HG03060 (cell line): ENCODE data around the gene CAPZB.
"Not testable (repeated sequence)": the region's sequence is repeated elsewhere in the genome, so short reads cannot be mapped to it uniquely, and the experiment has no call there.

Experiments used
- ATAC-seq: cut with Tn5 transposase; IDR thresholded peaks from one replicate; pipeline ENCODE4 v1.9.1; 2021; ENCODE audit warnings: low read depth, moderate number of reproducible peaks; ENCODE audit not compliant: unreplicated experiment

Gene CAPZB

DNA sequence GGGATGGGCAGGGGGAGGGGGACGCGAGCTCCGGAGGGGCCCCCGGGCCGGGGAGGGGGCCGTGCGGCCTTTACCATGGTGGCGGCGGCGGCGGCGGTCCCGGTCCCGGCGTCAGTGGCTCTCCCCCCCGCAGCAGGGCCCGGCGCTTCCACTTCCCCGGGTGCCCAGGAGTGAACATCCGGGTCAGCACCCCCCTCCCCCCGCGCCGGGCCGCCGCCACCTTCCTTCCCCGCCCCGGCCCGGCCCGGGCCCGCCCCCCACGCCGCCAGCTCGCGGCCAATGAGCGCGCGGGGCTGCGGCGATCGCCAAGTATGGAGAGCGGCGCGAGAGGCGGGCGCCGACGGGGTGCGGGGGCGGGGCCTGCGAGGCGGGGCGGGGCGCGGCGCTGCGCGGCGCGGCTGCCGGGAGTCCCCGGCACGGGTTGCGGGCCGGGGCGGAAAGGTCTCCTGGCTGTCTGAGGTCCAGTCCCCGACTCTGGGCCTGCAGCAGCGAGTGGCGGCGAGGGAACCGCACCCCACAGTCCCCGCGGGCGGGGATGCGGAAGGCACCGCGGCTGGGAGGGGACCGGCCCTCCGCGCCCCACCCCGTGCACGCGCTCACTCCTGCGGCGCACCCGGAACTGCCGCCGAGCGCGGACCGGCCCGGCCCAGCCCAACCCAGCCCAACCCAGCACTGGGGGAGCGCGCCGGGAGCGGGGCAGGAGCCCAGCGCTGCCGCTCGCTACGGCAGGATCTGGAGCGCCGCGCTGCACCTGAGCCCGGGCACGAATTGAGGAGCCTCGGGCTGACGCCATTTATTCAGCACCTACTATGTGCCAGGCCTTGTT, at the start of gene CAPZB:
Gene CAPZB, minus strand, starts transcription at position 178 of the 826 bp plus-strand sequence. Its CDS starts 101 bp downstream, at position 77.
- ATAC-seq, result peak; percentile 38

DNA sequence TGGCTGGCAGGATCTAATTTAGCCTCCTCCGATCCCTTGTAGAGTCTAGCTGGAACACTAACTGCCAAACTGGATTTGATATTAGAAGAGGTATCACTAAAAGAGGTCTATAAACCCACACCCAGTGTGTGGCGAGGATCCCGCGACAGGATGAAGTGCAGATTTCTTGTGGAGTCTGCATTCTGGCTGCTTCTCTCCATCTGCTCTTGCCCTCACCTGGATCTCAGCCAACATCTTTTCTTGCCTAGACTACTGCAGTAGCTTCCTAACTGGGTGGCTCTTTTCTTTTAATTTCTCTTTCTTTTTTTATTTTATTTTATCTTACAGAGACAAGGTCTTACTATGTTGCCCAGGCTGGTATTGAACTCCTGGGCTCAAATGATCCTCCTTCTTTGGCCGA, 48.9 kb upstream of the CAPZB start:
- no peak for ATAC-seq

DNA sequence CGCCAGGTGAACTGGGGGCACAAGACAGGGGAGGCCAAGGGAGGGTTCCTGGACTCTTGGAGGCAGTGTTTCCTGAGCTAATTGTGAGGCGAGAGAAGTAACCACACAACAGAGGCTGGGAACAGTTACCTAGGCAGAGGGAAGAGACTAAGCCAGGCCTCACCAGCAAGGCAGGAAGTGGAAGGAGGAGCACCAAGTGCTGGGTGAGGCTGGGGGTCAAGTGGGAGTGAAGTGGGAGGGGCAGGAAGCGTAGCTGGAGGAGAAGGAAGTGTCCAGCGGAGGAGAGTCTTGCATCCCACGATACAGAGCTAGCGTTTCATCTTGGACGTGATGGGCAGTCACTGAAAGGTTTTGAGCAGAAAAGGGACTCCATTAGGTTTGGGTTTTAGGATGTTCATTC, 48.3 kb upstream of the CAPZB start:
- ATAC-seq, result no peak

DNA sequence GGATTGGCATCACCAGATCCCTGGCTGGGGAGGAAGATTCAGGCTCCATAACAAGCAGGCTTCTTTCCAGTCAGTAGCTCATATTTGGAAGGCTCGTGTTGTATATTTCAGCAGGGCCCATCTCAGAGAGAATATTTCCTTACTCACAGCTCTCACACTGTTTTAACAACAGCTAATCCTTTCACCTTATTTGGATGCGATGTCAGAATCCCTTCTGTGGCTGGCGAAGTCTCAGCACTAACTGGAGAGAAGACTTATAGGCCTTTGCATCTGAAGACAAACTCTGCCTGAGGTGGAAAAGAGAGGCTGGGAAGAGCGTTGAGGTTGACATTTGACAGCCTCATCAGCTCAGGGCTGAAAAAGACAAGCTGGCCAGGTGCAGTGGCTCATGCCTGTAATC, 47.2 kb upstream of the CAPZB start:
- no peak for ATAC-seq

DNA sequence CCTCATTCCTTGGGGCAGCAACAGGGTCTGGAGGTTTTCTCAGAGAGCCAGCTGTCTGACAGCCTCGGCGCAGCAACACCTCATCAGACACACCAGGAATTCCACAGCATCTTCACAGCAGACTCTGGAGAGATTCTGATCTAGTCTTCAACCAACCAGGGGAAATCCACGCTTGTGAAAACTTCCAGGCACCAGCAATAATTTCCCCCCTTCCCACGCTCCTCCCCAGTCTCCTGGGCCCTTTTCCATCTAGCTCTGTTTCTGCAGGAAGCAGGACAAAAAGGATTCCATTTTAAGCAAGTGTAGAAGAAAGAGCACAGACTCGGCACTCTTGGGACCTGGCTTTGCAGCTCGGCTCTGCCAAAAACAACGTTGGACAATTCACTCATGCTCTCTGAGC, 44.3 kb upstream of the CAPZB start:
- no peak for ATAC-seq

DNA sequence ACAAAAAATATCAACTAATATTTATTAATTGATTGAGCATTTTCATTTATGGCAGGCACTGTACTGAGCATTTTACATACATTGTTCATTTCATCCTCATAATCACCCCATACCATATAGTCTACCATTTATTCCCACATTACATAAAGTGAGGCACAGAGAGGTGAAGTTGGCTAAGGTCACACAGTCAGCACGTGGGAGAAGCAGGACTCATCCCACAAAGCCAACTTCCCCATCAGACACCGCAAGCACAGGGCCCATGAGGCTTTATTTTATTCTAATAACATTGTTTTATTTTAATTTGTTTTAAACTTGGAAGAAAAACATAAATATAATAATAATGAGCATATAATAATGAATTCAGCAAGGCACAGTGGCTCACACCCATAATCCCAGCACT, 43.1 kb upstream of the CAPZB start:
- no peak for ATAC-seq

DNA sequence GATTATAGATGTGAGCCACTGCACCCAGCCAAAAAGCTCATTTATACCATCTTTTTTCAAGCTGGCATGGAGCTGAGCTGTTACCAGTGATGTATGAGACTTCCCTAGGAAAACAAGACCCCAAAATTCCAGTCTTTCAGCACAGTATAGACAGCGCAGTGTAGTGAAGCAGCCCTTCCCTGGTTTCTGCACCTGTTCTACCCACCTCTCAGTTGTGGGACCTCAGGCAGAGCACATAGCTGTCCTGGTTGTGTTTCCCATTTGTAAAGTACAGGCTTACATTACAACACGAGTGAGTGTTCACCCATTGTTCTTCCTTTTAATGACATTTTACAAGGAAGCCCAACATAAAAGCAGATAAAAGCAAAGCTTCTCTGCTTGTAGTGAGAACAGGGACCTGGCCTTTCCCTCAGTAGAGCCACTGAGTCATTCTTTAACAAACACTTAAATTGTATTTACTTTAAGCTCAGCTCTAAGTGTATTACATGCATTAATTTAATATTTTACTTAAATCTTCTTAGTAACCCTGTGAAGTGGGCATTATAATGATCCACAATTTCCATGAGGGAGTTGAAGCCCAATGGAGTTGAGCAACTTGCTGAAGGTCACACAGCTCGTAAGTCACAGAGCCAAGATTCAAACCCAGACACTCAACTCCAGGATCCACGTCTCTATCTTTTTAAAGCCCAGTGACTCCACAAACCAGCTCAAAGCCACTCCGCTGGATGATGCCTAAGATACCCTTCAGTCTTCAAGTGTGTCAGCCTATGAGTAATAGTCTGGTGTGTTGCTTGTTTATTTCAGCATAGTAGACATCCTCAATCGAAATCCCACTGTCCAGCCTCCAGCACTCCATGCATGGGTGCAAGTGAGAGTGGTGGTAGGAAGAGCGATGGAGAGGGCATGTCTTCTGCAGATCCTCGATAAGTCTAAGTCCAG, 40.5 kb upstream of the CAPZB start:
- no peak for ATAC-seq

DNA sequence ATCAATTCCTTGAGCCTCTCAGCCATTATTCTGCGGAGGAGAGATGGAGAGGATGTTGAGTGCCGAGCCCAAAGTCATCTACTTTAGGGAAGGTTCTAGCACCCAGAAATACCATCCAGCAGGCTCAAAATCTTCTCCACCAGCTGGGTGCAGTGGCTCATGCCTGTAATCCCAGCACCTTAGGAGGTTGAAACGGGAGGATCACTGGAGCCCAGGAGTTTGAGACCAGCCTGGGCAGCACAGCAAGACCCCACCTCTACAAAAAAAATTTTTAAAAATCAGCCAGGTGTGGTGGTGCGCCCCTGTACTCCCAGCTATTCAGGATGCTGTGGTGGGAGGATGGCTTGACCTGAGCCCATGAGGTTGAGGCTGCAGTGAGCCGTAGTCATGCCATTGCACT, 39.5 kb upstream of the CAPZB start:
- no peak for ATAC-seq

DNA sequence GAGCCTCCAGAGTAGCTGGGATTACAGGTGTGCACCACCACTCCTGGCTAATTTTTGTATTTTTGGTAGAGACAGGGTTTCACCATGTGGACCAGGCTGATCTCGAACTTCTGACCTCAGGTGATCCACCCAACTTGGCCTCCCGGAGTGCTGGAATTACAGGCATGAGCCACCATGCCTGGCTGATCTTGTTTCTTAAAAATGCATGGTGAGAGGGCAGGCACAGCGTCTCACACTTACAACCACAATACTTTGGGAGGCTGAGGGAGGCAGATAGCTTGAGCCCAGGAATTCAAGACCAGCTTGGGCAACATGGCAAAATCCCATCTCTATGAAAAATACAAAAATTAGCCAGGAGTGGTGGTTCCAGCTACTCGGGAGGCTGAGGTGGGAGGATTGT, 37.2 kb upstream of the CAPZB start:
- ATAC-seq, result not testable (repeated sequence)

DNA sequence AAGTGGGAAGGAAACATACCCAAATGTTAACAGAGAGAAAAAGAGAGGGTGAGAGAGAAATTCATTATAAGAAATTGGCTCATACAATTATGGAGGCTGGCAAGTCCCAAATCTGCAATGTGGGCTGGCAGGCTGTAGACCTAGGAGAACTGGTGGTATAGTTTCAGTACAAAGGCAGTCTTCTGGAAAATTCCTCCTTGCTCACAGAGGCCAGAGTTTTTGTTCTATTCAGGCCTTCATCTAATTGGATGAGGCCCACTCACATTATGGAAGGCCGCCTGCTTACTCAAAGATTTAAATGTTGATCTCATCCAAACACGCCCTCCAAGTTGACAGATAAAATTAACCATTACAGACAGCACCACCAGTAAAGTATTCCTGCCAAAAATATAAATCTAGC, 36.1 kb upstream of the CAPZB start:
- ATAC-seq, result no peak

DNA sequence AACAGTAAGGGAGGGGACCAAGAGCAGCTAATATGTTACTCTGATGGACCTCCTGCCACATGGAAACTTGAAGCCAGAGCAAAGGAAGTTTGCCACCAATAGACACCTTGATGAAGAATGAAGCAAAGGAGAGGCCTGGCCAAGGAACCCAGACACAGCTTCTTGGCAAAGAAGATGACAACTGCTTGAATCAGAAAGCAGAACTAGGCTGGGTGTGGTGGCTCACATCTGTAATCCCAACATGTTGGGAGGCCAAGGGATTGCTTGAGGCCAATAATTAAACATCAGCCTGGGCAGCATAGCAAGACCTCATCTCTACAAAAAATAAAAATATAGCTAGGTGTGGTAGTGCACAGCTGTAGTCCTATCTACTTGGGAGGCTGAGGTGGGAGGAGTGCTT, 31.7 kb upstream of the CAPZB start:
- ATAC-seq, result no peak

DNA sequence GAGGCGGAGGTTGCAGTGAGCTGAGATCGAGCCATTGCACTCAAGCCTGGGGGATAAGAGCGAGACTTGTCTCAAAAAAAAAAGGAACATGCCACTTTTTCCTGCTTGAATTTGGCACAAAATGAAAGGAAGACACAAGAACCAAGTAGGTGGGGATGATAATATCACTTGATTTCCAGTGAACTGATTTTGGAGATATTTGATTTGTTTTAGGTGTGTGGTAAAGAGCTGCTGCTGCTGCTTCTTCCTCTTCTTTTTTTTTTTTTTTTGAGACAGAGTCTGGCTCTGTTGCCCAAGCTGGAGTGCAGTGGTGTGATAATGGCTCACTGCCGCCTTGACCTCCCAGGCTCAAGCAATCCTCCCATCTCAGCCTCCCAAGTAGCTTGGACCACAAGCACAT, 29.9 kb upstream of the CAPZB start:
- ATAC-seq, result no peak

DNA sequence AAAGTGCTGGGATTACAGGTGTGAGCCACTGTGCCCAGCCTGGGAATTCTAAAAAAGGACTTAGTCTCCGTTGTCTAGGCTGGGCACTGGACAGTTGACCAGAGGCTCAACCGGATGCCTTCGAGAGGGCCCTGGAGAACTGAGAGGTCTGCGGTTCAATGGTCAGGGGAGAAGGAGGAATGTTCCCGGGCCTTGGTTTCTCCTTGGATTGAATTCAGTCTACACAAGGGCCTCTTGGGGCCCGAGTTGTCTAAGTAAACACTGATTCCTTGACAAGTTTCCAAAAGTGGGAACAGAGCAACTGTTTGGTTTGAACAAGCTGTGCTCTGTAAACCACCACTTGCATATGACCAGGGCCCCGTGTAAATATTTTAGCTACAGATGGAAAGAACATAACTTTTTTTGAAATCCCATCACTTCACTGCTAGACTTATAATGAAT, 29.1 kb upstream of the CAPZB start:
- no peak for ATAC-seq

DNA sequence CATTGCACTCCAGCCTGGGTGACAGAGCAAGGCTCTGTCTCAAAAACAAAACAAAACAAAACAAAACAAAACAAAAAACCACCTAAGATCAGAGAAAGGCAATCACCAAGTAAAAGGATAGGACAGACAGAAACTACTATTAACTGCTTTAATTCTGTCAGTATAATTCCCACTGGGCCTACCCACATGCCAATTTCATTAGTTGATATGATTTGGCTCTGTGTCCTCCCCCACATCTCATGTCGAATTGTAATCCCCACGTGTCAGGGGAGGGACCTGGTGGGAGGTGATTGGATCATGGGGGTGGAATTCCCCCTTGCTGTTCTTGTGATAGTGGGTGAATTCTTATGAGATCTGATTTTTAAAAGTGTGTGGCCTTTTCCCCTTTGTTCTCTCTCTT, 27.2 kb upstream of the CAPZB start:
- ATAC-seq, result no peak

DNA sequence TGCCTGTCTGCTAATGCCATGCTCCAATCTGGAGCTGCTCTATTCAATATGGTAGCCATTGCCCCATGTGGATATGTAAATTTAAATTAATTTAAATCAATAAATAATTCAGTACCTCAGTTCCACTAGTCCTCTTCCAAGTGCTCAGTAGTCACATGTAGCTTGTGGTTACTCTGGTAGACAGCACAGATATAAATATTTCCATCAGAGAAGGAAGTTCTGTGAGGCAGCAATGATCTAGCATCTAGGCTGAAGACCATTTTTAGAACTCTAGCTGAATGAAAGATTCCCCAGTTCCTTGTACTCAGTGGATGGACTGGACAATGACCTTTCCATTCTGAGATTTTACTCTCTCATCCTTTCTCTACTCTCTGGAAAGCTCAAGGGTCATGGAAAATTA, 25.8 kb upstream of the CAPZB start:
- no peak for ATAC-seq

DNA sequence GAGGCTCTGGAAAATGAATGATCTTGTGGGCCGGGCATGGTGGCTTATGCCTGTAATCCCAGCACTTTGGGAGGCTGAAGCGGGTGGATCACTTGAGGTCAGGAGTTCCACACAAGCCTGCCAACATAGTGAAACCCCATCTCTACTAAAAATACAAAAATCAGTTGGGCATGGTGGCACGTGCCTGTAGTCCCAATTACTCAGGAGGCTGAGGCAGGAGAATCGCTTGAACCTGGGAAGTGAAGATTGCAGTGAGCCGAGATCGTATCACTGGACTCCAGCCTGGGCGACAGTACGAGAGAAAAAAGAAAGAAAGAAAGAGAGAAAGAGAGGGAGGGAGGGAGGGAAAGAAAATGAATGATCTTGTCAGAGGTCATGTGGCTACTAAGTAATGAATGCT, 24.3 kb upstream of the CAPZB start:
- ATAC-seq, result not testable (repeated sequence)

DNA sequence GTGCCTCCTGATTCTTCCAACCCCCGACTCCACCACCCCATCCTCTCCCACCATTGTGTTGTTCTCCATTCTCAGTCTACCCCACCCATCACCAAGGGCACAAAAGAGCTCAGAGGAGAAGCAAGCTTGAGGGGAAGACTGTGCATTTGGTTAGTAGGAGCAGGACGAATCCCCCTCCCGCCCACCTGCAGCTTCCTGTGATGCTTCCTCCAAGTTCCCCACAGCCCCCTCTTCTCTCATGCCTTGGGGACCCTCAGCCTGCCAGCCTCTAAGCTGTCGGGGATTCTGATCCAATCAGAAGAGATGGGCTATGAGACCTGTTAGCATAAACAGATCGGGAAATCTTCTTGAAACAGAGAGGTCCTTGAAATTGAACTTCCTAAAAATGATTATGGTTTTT, 22.2 kb upstream of the CAPZB start:
- no peak for ATAC-seq

DNA sequence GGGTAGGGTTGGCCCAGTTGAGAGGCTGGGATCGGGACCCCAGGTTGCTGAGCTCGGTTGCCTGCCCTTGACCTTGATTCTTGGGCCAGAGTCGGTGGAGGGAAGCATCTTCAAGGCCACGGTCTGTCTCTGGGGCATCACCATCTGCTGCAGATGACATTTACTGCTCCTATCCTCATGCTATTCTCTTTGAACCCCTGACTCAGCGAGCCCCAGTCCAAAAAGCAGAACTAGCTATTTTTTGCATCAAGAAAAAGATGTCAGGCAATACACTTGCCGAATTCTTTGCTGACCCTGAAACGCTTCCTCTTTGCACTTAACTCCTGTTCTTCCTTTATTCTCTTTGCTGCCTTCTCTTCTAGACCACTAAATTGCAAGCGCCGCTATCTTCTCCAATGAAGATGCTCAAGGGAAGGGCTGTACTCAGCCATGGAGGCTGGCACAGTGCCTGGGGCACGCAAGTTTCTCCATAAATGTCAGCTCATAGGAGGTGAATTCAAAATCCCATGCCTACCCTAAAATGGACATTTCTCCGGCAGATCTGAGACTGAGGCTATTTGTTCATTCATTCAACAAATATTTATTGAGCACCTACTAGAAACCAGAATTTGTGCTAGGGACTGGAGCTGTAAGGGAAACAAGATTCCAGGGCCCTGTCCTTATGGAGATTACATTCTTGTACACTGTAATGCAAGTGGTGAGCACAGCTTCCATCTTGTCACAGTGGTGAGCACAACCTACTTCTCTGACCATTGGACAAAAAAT, 20.5 kb upstream of the CAPZB start:
- no peak for ATAC-seq

DNA sequence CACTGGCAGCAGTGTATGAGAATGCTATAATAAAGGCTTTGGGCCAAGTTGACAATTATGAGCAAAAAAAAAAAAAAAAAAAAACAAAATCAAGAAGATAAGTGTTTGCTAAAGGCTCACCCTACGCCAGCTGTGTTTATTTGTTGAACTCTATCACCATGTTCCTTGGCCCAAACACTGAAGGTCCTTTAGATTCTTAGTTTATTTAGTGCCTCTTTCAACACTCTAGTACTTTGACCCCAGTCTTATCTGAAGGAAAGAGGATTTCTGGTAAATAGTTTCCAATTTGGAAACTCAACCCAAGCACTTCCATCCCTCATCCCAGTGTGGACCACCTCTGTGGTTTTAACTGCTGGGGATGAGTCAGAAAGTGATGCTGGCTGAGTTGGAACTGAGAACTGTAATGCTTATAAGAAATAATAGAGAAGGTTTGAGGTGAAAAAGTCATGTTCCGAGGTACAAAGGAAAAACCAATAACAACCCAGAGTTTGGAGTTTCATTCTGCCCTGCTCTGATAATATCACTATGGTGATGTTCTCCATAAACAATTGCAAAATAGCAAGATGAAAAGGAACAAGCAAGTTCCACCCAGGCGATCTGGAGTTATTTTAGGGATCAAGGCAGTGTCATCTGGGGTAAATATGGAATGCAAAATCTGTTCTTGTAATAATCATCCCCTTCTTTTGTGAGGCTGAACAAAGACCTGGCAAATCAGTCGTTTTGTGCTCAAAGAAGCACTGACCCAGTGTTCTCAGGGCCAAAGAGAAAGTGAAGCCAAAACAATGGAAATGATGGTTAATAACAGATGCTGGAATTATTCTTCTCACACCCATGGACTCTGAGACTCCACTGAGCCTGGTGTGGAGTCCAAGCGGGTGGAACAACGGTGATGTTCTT, 19.7 kb upstream of the CAPZB start:
- no peak for ATAC-seq

DNA sequence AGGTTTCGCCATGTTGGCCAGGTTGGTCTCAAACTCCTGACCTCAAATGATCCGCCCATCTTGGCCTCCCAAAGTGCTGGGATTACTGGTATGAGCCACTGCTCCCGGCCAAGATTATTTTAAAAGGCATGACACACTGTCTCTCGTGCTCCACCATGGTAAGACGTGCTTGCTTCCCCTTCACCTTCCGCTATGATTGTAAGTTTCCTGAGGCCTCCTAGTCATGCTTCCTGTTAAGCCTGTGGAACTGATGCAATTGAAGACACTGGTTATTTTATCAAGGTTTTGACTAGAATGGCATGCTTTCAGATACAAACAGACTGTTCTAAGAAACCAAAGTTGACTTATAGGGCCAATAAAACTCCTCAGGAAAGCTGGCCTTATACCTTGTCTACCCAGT, 16.9 kb upstream of the CAPZB start:
- not testable (repeated sequence) for ATAC-seq
